ENCODE data around the gene TRABD2B.

TRABD2B gene

GRCh38 chr1:47997289-47998200, at the start of gene TRABD2B:
Gene TRABD2B (minus strand): TSS chr1:47997385.
- no peak within 1 kb of the TSS for H3K27ac ChIP-seq
- peaks cover 8% of the 10 kb centered on the region for H3K4me1 ChIP-seq
- peak within 1 kb of the TSS; percentile 74 for H3K4me3 ChIP-seq
- H4K20me1 ChIP-seq, result peaks cover 15% of the 10 kb centered on the region; the same call in 1 of the 2 replicates
- no peaks in the 10 kb centered on the region for H3K9me3 ChIP-seq
- H3K4me2 ChIP-seq, result peak within 1 kb of the TSS; percentile 100
- peaks cover 58% of the 10 kb centered on the region for H3K27me3 ChIP-seq
- no peak for TF ChIP-seq Cebpa-rat (IDR thresholded peaks at IDR 0.05)
- H3K9ac ChIP-seq, result peak within 1 kb of the TSS; percentile 66
- H3K36me3 ChIP-seq, result no peaks in the 10 kb centered on the region

- Histone ChIP-seq H4K20me1 (no peaks in the 10 kb centered on the region), H3K36me3 (no peaks in the 10 kb centered on the region), H3K4me1 (peaks cover 24% of the 10 kb centered on the region), H3K9me3 (no peaks in the 10 kb centered on the region), H3K4me2 (no peak overlapping the region), H3K27ac (no peak overlapping the region), H3K9ac (no peak overlapping the region), H3K27me3 (no peaks in the 10 kb centered on the region), H3K4me3 (no peak overlapping the region)
- TF ChIP-seq Cebpa-rat (IDR thresholded peaks at IDR 0.05), result no peak
Observed at GRCh38 chr1:48044311-48044710, 47.1 kb upstream of the TRABD2B start.

- peaks cover 30% of the 10 kb centered on the region for H3K4me1 ChIP-seq
- H4K20me1 ChIP-seq, result no peaks in the 10 kb centered on the region
- H3K4me3 ChIP-seq, result no peak overlapping the region
- no peaks in the 10 kb centered on the region for H3K27me3 ChIP-seq
- H3K4me2 ChIP-seq, result 0 out of 2 replicates have a peak overlapping the region, but pooled peaks have one; percentile 24
- H3K9me3 ChIP-seq, result no peaks in the 10 kb centered on the region
- no peak overlapping the region for H3K27ac ChIP-seq
- TF ChIP-seq Cebpa-rat (IDR thresholded peaks at IDR 0.05), result no peak
- no peaks in the 10 kb centered on the region for H3K36me3 ChIP-seq
- H3K9ac ChIP-seq, result no peak overlapping the region
Observed at GRCh38 chr1:48043622-48044021, 46.4 kb upstream of the TRABD2B start.

- TF ChIP-seq Cebpa-rat (IDR thresholded peaks at IDR 0.05), result no peak
- H4K20me1 ChIP-seq, result no peaks in the 10 kb centered on the region
- H3K4me2 ChIP-seq, result peak overlapping the region; percentile 56
Observed at GRCh38 chr1:48040154-48040553, 43.0 kb upstream of the TRABD2B start.

GRCh38 chr1:48039088-48040054, 42.2 kb upstream of the TRABD2B start:
- Histone ChIP-seq H3K9ac (no peak overlapping the region), H3K36me3 (no peaks in the 10 kb centered on the region), H4K20me1 (no peaks in the 10 kb centered on the region), H3K27me3 (no peaks in the 10 kb centered on the region), H3K4me1 (peaks cover 30% of the 10 kb centered on the region), H3K9me3 (no peaks in the 10 kb centered on the region), H3K27ac (no peak overlapping the region), H3K4me2 (peak overlapping the region; percentile 56), H3K4me3 (no peak overlapping the region)
- TF ChIP-seq Cebpa-rat (IDR thresholded peaks at IDR 0.05), result no peak

More at GRCh38 chr1:48040154-48040553, 43.0 kb upstream of the TRABD2B start:
- Histone ChIP-seq H3K27me3 (no peaks in the 10 kb centered on the region), H3K36me3 (no peaks in the 10 kb centered on the region), H3K9ac (no peak overlapping the region), H3K4me3 (no peak overlapping the region), H3K9me3 (no peaks in the 10 kb centered on the region), H3K4me1 (peaks cover 30% of the 10 kb centered on the region), H3K27ac (no peak overlapping the region)

GRCh38 chr1:48038270-48038767, 41.1 kb upstream of the TRABD2B start:
- no peak overlapping the region for H3K4me3 ChIP-seq

GRCh38 chr1:48036710-48037355, 39.6 kb upstream of the TRABD2B start:
- no peak for TF ChIP-seq Cebpa-rat (IDR thresholded peaks at IDR 0.05)
- Histone ChIP-seq H4K20me1 (no peaks in the 10 kb centered on the region), H3K27me3 (no peaks in the 10 kb centered on the region), H3K36me3 (no peaks in the 10 kb centered on the region), H3K27ac (no peak overlapping the region), H3K9me3 (no peaks in the 10 kb centered on the region), H3K9ac (no peak overlapping the region), H3K4me1 (peaks cover 17% of the 10 kb centered on the region), H3K4me3 (no peak overlapping the region), H3K4me2 (no peak overlapping the region)

More at GRCh38 chr1:48038270-48038767, 41.1 kb upstream of the TRABD2B start:
- peaks cover 24% of the 10 kb centered on the region for H3K4me1 ChIP-seq
- H3K9me3 ChIP-seq, result no peaks in the 10 kb centered on the region
- H4K20me1 ChIP-seq, result no peaks in the 10 kb centered on the region
- TF ChIP-seq Cebpa-rat (IDR thresholded peaks at IDR 0.05), result no peak
- H3K36me3 ChIP-seq, result no peaks in the 10 kb centered on the region
- H3K4me2 ChIP-seq, result no peak overlapping the region
- no peaks in the 10 kb centered on the region for H3K27me3 ChIP-seq
- no peak overlapping the region for H3K9ac ChIP-seq
- H3K27ac ChIP-seq, result no peak overlapping the region

- H4K20me1 ChIP-seq, result no peaks in the 10 kb centered on the region
- H3K9ac ChIP-seq, result no peak overlapping the region
- H3K4me2 ChIP-seq, result no peak overlapping the region
- no peak for TF ChIP-seq Cebpa-rat (IDR thresholded peaks at IDR 0.05)
- no peak overlapping the region for H3K27ac ChIP-seq
- no peak overlapping the region for H3K4me3 ChIP-seq
- peaks cover 17% of the 10 kb centered on the region for H3K4me1 ChIP-seq
- no peaks in the 10 kb centered on the region for H3K27me3 ChIP-seq
- no peaks in the 10 kb centered on the region for H3K36me3 ChIP-seq
- no peaks in the 10 kb centered on the region for H3K9me3 ChIP-seq
Observed at GRCh38 chr1:48035371-48036141, 38.4 kb upstream of the TRABD2B start.
